DMS79 (cell line): ENCODE measurements around the gene KAZN.

Source experiments
- DNase-seq: peaks from one replicate; lab custom pipeline; 2025; lab: John Stamatoyannopoulos, UW

KAZN gene

DNA sequence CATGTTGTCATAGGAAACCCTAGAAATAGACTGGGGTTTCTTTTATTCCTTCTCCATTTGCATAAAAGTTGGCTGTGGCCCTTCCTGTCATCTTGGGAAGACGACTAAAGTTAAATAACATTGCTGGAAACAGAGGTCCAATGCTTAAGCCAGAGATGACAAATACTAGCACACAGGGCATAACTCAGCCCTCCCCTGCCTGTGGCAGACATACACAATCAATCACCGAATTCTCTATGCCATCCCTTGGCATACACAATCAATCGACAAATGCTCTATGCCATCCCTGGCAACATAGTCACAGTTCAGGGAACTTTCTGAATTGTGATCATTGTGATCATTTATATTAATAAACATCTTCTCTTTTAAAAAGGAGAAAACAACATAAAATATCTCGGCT is 229.4 kb downstream of the KAZN start:
- no peak for DNase-seq

GRCh38 chr1:14828665-14829064 is 230.2 kb downstream of the KAZN start:
- DNase-seq = no peak

- peak; percentile 2 for DNase-seq
These were observed 237.2 kb downstream of the KAZN start for GRCh38 chr1:14835725-14836124.

DNA sequence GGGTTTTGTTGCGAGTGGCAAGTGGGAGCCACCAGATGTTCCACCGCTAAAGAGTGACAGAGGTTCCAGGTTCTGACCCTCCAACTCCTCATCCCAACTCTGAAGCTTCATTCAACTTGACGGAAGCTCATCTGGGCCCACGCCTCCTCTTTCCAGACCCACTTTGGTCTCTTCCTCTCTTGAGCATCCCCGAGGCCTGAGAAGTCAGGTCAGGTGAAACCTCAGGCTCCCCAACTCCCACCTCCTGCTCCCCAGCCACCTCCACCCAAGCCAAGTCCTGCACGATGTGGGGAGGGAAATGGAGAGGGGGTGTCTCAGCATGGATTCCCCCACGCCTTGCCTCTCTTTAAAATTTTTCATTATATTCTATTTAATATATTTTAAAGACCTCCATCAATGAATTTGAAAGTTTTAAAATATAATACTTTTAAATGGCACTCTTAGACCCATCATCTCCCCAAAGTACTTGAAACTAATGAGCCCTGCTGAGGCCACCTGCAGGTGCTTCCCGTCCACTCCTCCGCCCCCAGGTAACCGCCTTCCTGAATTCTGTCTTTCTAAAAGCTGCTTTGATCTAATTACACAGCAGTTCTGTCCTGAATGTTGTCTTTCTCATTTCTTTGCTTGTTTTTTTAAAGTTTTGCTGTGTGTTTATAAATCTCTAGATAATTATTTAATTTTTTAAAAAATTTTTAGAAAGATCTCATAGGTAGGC is 238.1 kb downstream of the KAZN start:
- DNase-seq = peak; percentile 44

- peak; percentile 83 for DNase-seq
These were observed 241.9 kb downstream of the KAZN start for GRCh38 chr1:14840374-14840773.

DNA sequence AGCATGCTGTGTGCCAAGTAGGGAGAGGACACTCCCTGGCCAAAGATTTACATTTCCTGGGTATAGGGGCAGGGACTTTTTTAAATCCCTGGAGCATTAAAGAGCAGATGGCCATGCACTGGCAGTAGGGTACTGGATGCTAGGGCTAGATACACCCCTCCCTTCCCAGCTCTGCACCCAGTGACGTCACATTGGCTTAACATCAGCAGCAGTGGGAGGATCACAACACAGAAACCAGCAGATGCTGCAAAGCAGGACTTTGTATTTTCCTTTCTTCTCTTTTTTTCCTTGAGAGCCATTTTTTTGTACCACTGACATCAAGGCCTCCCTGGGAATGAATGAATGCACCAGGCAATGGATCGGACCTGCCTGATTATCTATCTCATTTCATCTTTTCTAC is 243.0 kb downstream of the KAZN start:
- no peak for DNase-seq

DNA sequence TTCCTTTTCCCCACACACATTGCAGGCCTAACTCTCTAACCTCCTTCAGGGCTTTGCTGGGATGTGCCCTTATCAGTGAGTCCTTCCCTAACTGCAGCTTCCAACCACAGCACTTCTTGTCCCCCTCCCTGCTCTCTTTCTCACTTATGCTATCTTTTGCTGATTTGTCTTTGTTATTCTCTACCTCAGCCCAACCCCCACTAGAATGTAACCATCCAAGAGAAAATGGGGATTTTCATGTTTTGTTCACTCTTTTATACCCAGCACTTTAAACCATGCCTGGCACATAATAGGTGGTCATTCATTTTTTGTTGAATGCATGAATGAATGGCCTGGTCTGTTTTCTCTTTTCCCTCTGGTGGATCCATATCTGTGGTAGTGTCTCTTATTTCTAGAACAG is 243.5 kb downstream of the KAZN start:
- no peak for DNase-seq

GRCh38 chr1:14842361-14842760 is 243.9 kb downstream of the KAZN start:
- DNase-seq = no peak

DNA sequence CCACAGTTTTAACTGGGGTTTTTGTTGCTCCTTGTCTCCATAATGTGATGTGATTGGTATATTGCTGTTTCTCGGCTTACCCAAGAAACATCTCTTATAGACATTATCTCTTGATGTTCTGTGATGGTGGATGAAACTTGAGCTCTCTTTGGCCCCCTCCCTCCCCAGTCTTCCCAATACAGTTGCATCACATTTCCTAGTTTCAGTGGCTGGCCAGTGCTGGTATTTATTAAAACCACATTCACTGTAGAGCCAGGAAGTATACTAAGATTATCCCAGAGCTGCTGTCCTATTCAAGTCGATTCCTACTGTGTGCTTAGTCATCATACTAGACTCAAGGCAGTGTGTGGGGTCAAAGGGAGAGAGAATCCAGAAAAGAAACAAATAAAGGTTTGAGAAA is 244.4 kb downstream of the KAZN start:
- no peak for DNase-seq

GRCh38 chr1:14843525-14843924 is 245.0 kb downstream of the KAZN start:
- no peak for DNase-seq

GRCh38 chr1:14844356-14844755 is 245.9 kb downstream of the KAZN start:
- no peak for DNase-seq

DNA sequence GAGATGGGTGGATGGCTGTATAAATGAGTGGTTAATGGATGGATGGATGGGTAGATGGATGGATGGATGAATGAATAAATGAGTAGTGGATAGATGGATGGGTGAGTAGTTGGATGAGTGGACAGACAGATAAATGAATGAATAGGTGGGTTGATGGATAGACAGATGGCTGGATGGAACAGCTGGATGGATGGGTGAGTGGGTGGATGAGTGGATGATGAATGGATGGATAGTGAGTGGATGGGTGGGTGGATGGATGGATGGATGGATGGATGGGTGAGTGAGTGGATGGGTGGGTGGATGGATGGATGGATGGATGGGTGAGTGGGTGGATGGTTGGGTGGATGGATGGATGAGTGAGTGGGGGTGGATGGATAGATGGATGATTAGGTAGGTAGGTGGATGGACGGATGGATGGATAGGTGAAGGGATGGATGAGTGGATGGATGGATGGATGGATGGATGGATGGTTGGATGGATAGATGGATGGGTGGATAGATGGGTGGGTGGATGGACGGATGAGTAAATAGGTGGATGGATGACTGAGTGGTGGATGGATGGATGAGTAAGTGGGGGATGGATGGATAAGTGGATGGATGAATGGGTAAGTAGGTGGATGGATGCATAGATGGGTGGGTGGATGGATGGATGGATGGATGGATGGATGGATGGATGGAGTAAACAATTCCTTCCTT is 246.6 kb downstream of the KAZN start:
- no peak for DNase-seq

DNA sequence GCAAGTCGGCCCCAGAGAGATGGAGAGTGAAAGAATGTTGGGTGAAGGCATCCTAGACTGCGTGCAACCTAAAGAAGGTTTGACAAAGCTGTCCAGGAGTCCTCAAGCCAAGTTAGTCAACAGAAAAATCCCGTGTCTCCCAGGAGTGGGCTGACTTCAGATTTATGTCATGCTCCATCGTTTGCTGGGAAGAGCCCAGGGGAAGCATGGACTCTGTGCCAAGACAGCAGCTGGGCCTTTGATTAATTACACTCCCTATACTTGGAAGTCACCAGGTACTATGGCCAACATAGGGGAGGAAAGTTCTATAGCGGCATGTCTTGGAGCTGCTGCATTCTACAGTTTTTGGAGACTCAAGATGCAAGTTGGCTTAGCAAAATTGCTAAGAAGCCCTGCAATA is 247.4 kb downstream of the KAZN start:
- DNase-seq = no peak

DNA sequence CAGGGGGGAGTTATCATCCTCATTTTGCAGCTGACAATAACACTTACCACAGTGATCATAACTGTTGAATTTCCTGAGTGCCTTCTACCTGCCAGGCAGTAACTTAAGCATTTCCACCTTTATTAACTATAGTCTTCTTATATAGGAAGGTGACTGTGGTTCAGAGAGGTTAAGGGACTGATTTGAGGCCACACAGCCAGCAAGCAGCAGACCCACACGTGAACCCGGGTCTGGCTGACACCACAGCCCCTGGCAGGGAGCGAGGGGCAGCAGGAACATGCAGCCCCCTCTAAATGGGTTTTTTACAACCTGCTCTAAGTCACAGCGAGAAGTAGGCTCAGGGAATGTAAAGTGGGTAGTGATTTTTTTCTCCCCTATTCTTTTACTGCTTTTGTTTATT is 248.2 kb downstream of the KAZN start:
- DNase-seq = no peak

DNA sequence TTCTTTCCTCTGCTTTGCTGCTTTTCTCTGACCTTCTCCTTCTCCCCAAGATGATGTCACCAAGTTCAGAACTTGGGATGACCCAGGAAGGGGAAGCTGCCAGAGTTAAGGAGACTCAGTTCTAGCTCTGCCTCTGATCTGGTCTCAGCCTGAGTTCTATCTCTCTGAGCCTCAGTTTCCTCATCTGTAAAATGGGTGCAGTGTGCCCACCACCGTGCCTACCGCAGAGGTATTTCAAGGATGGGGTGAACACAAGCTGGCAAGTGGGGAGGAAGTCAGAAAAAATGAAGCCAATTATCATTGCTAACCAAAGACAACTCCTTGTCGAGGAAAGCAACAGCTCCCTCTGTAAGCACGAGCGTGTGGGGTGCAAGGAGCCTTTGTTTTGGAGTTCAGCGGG is 249.7 kb downstream of the KAZN start:
- DNase-seq = no peak

- no peak for DNase-seq
These were observed 250.1 kb downstream of the KAZN start for GRCh38 chr1:14848625-14849024.

DNA sequence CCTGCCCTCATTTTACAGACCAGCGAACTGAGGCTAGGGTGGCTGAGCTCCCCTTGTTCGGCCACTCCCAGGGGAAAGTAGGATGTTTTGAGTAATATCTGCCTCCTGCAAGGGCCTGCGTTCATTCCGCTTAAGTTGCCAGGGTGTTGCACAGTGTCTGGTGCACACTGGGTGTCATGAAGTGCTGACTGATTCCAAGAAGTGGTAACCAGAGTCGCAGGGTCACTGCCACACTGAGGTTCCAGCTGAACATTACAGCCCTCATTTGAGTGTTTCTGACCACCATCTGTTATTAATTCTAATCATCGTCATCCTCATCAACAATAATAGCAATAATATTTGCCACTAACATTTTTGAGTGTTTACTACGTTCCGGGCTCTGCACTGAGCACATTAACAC is 250.6 kb downstream of the KAZN start:
- DNase-seq = no peak

DNA sequence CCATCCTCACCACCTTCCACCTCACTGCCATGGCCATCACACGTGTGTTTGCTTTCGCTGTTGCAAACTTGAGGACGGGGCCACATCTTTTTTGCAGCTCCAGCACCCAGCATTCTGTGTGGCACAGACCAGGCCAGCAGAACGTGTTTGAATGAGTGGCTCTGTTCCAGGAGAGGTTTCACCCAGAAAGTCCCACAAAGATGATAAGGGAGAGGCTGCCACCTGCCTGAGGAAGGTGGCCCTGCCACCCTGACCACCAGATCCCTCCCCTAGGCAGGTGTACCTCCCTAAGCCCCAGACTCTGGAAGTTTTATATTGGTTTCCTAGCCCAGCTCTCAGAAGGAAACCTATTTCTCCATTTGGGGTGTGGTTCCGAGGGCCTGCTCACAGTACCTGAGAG is 252.1 kb downstream of the KAZN start:
- peak; percentile 13 for DNase-seq

DNA sequence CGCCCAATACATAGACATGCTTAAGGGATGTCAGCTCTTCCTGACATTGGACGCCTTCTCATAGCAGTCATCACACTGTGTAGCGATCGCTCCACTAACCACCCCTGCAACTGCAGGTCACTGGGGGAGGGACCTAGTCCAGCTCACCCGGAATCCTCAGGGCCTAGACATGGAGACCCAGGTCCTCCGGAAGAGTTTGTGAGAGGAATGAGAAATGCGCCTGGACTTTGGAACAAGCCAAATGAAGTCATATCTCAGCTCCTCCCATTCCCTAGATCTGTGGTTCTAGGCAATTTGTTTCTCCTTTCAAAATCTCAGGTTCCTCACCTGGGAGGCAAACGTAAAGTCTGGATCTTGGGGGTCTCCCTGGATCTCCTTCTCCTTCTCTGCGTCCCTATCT is 253.3 kb downstream of the KAZN start:
- no peak for DNase-seq

- peak; percentile 30 for DNase-seq
These were observed 253.8 kb downstream of the KAZN start for GRCh38 chr1:14852291-14852690.

GRCh38 chr1:14853518-14853917 is 255.0 kb downstream of the KAZN start:
- DNase-seq = no peak

DNA sequence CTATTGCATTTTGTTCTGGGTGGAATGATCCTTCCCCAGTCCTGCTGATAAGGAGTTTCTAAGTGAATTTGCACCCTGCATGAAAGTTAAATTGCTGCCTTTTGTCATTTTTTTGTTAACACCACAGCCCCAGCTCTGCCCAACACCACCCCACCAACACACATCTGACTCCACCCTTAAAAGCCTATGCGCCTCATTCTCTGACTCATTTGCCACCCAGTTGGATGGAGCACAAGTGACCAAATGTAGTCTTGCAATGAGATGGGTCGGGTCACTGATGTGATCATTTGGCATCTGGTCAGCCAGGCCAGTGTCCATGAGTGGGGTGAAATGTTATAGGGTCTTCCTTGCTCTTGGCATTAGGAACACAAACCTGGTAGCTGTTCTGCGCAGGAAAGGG is 256.8 kb downstream of the KAZN start:
- no peak for DNase-seq

- DNase-seq = no peak
These were observed 257.3 kb downstream of the KAZN start for GRCh38 chr1:14855801-14856200.
